Measurements from ENCODE around the gene SUMO2. TPM values are rescaled to one million over a fixed set of nuclear protein-coding genes. Genes with fewer than 3 reads are reported as not detected.
A peak's percentile ranks its signal among the peaks of the same experiment; 100 is the strongest.
"Not testable (repeated sequence)": the region's sequence is repeated elsewhere in the genome, so short reads cannot be mapped to it uniquely, and the experiment has no call there.

The SUMO2 gene
- total RNA-seq, 1 donor, result 92.6 TPM

DNA sequence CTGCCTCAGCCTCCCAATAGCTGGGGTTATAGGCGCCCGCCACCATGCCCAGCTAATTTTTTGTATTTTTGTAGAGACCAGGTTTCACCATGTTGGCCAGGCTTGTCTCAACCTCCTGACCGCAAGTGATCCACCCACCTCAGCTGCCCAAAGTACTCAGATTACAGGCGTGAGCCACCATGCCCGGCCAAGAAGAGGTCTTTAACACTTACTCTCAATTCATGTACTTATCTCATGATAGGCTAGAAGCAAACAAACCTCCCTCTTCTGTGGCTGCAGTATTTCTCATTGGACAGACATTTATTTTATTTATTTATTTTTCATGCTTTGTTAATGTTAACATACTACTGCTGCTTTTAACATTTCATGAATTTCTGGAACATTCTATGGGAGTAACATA lies 44.2 kb downstream of the SUMO2 start:
- DNase-seq (ENCODE audit: insufficient read length, low spot score, missing footprints), result peak; percentile 31
- no peak overlapping the region for H3K4me3 ChIP-seq (ENCODE audit: insufficient read depth, low read length)
- no peaks in the 10 kb centered on the region for H3K27me3 ChIP-seq (ENCODE audit: insufficient read depth, low read length)
- no peaks in the 10 kb centered on the region for H3K9me3 ChIP-seq (ENCODE audit: low read depth, low read length)
- peaks cover 57% of the 10 kb centered on the region for H3K36me3 ChIP-seq (ENCODE audit: insufficient read depth, low read length)
- no peaks in the 10 kb centered on the region for H3K4me1 ChIP-seq (ENCODE audit: insufficient read depth, low read length)
- no peak overlapping the region for H3K4me2 ChIP-seq (ENCODE audit: insufficient read depth, low read length)
- no peak overlapping the region for H3K27ac ChIP-seq (ENCODE audit: low read depth, low read length)
- no peak for TF ChIP-seq CTCF (IDR thresholded peaks at IDR 0.05; ENCODE audit: extremely low read depth, low read depth, low read length)
- no peak overlapping the region for H2AFZ ChIP-seq (ENCODE audit: low read length)
- peaks cover 2% of the 10 kb centered on the region for H3K79me2 ChIP-seq (ENCODE audit: insufficient read depth, low read length)
- no peaks in the 10 kb centered on the region for H4K20me1 ChIP-seq (ENCODE audit: insufficient read depth, low read length)

DNA sequence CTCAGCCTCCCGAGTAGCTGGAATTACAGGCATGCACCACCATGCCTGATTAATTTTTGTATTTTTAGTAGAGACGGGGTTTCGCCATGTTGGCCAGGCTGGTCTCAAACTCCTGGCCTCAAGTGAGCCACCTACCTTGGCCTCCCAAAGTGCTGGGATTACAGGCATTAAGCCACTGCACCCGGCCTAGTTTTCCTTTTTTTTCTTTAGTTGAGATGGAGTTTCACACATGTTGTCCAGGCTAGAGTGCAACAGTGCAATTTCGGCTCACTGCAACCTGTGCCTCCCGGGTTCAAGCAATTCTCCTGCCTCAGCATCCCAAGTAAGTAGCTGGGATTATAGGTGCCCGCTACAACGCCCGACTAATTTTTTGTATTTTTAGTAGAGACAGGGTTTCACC lies 45.0 kb downstream of the SUMO2 start:
- not testable (repeated sequence) for H3K9me3 ChIP-seq (ENCODE audit: low read depth, low read length); H4K20me1 ChIP-seq (ENCODE audit: insufficient read depth, low read length); H3K4me1 ChIP-seq (ENCODE audit: insufficient read depth, low read length); H3K4me3 ChIP-seq (ENCODE audit: insufficient read depth, low read length); H3K27ac ChIP-seq (ENCODE audit: low read depth, low read length); H3K4me2 ChIP-seq (ENCODE audit: insufficient read depth, low read length); H3K27me3 ChIP-seq (ENCODE audit: insufficient read depth, low read length); H2AFZ ChIP-seq (ENCODE audit: low read length); H3K79me2 ChIP-seq (ENCODE audit: insufficient read depth, low read length); DNase-seq (ENCODE audit: insufficient read length, low spot score, missing footprints)
- H3K36me3 ChIP-seq (ENCODE audit: insufficient read depth, low read length), result peaks cover 57% of the 10 kb centered on the region

DNA sequence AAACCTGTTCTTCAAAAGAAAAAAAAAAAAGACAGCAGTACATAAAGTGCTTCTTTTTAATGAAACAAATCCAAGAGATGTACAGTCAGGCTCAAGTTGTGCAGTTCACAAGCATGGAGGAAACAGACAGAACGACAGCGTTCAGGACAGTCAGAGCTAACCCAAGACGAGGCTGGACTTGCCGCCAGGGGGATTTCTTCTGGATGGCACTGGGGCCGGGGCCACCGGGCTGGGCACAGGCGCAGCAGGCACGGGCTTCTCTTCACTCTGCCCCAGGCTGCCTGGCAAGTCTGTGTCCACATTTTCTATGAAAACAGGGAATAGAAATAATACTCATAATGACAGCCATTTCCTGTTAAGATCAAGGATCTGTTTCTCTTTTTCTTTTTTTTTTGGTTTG lies 46.8 kb downstream of the SUMO2 start:
- TF ChIP-seq CTCF (IDR thresholded peaks at IDR 0.05; ENCODE audit: extremely low read depth, low read depth, low read length), result no peak
- no peaks in the 10 kb centered on the region for H3K9me3 ChIP-seq (ENCODE audit: low read depth, low read length)
- H3K79me2 ChIP-seq (ENCODE audit: insufficient read depth, low read length), result peaks cover 5% of the 10 kb centered on the region
- no peak overlapping the region for H2AFZ ChIP-seq (ENCODE audit: low read length)
- no peak overlapping the region for H3K27ac ChIP-seq (ENCODE audit: low read depth, low read length)
- H3K4me2 ChIP-seq (ENCODE audit: insufficient read depth, low read length), result no peak overlapping the region
- no peaks in the 10 kb centered on the region for H3K27me3 ChIP-seq (ENCODE audit: insufficient read depth, low read length)
- no peak overlapping the region for H3K4me3 ChIP-seq (ENCODE audit: insufficient read depth, low read length)
- peaks cover 47% of the 10 kb centered on the region for H3K36me3 ChIP-seq (ENCODE audit: insufficient read depth, low read length)
- no peaks in the 10 kb centered on the region for H4K20me1 ChIP-seq (ENCODE audit: insufficient read depth, low read length)
- no peaks in the 10 kb centered on the region for H3K4me1 ChIP-seq (ENCODE audit: insufficient read depth, low read length)
- DNase-seq (ENCODE audit: insufficient read length, low spot score, missing footprints), result peak; percentile 29

DNA sequence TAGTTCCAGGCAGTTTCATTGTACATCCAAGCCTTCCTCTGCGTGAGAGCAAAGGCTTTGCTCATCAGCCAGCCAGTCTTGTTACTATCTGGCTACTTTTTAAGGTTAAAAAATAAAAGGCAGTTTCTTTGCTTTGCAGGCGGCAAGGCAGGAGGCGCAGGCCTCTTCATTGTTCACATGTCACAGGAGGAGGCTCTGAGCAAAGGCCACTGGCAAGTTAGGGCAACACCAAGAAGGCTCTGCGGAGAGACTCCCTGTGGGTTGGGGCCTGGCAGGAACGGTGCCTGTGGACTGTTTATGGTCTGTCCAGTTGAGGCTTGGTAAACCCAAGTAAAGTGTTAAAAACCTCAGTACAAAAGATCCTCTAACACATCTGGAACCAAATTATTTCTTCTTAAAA lies 47.3 kb downstream of the SUMO2 start:
- no peak overlapping the region for H3K4me2 ChIP-seq (ENCODE audit: insufficient read depth, low read length)
- H3K9me3 ChIP-seq (ENCODE audit: low read depth, low read length), result no peaks in the 10 kb centered on the region
- no peak overlapping the region for H3K4me3 ChIP-seq (ENCODE audit: insufficient read depth, low read length)
- H4K20me1 ChIP-seq (ENCODE audit: insufficient read depth, low read length), result peaks cover under 1% of the 10 kb centered on the region
- H3K4me1 ChIP-seq (ENCODE audit: insufficient read depth, low read length), result peaks cover 4% of the 10 kb centered on the region
- H2AFZ ChIP-seq (ENCODE audit: low read length), result no peak overlapping the region
- H3K36me3 ChIP-seq (ENCODE audit: insufficient read depth, low read length), result peaks cover 42% of the 10 kb centered on the region
- no peak overlapping the region for H3K27ac ChIP-seq (ENCODE audit: low read depth, low read length)
- H3K79me2 ChIP-seq (ENCODE audit: insufficient read depth, low read length), result peaks cover 5% of the 10 kb centered on the region
- H3K27me3 ChIP-seq (ENCODE audit: insufficient read depth, low read length), result no peaks in the 10 kb centered on the region
- peak; percentile 4 for DNase-seq (ENCODE audit: insufficient read length, low spot score, missing footprints)
- no peak for TF ChIP-seq CTCF (IDR thresholded peaks at IDR 0.05; ENCODE audit: extremely low read depth, low read depth, low read length)

DNA sequence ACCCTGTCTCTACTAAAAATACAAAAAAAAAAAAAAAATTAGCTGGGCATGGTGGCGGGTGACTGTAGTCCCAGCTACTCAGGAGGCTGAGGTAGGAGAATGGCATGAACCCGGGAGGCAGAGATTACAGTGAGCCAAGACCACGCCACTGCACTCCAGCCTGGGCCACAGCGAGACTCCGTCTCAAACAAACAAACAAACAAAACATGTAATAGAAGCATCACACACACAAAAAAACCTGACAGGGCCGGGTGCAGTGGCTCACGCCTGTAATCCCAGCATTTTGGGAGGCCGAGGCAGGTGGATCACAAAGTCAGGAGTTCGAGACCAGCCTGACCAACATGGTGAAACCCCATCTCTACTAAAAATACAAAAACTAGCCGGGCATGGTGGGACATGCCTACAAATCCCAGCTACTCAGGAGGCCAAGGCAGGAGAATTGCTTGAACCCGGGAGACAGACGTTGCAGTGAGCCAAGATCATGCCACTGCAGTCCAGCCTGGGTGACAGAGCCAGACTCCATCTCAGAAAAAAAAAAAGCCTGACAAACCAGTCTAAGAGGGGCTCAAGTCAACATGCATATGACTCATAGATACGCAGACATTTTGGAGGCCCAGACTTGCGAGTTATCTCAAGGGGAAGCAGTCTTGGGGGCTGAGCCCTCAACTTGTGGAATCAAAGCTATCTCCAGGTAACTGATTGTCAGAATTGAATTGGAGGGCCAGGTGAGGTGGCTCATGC lies 49.0 kb downstream of the SUMO2 start:
- not testable (repeated sequence) for H3K9me3 ChIP-seq (ENCODE audit: low read depth, low read length); H3K27me3 ChIP-seq (ENCODE audit: insufficient read depth, low read length); H4K20me1 ChIP-seq (ENCODE audit: insufficient read depth, low read length); H3K4me3 ChIP-seq (ENCODE audit: insufficient read depth, low read length); H3K4me2 ChIP-seq (ENCODE audit: insufficient read depth, low read length); H3K79me2 ChIP-seq (ENCODE audit: insufficient read depth, low read length); H3K27ac ChIP-seq (ENCODE audit: low read depth, low read length); H3K4me1 ChIP-seq (ENCODE audit: insufficient read depth, low read length); H2AFZ ChIP-seq (ENCODE audit: low read length)
- peak; percentile 8 for DNase-seq (ENCODE audit: insufficient read length, low spot score, missing footprints)
- H3K36me3 ChIP-seq (ENCODE audit: insufficient read depth, low read length), result peaks cover 35% of the 10 kb centered on the region
